ENCODE measurements around the gene MED10. TPM values are rescaled to one million over a fixed set of nuclear protein-coding genes. Genes with fewer than 3 reads are reported as not detected.

Gene MED10
- total RNA-seq, 2 experiments from 2014 or later, result 49.2 to 51.5 TPM

DNA sequence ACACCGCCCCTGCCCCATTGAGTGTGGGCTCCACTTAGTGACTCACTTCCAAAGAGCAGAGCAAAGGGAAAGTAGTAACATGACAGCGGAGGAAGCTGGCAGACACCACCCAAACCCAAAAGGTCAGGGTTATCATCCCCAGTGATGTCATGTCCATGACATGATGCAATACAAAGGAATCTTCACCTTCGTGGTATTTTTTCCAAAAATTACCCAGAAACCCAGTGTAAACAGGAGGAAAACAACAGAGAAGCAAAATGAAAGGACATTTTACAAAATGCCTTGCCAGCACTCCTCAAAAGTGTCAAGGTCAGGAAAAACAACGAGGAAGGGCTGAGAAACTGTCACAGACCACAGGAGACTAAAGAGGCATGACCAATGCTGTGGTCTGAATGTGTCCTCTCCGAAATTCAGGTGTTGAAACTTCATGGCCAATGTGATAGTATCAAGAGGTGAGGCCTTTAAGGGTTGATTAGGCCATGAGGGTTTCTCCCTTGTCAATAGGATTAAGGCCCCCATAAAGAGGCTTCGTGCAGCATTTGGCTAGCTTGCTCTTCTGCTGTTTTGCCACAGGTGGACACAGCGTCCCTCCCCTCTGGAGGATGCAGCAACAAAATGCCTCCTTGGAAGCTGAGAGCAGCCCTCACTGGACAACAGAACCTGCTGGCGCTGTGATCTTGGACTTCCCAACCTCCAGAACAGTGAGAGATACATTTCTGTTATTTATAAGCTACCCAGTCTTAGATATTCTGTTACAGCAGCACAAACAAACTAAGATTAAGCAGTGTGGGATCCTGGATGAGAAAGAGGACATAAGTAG lies 30.5 kb upstream of the MED10 start:
- DNase-seq (no peak), ATAC-seq (no peak)
- Mint-ChIP-seq H3K4me1 (ENCODE audit: low read depth) (no peaks in the 10 kb centered on the region), H3K9me3 (ENCODE audit: insufficient read depth) (no peaks in the 10 kb centered on the region), H3K36me3 (ENCODE audit: low read depth) (no peaks in the 10 kb centered on the region), H3K27ac (no peak overlapping the region), H3K27me3 (ENCODE audit: low read depth) (peaks cover 2% of the 10 kb centered on the region), H3K4me3 (no peak overlapping the region)
- CTCF ChIA-PET, result no interaction called here
- POLR2A ChIA-PET, result no interaction called here

DNA sequence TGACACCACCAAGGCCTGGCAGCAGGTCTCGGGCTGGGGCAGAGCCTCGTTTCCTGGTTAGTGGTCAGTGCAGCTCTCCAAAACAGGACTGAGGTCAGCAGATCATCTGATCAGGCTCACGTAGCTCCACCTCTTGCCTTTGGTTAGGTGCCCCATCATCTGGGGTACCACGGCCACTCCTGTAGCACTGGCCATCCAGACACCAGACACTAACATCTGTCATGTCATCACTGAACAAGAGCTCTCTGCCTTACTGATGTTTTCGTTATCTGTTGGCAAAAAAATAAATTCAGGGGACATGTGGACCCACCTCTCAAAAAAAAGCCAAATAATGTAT lies 29.9 kb upstream of the MED10 start:
- POLR2A ChIA-PET, result no interaction called here
- peaks cover 2% of the 10 kb centered on the region for H3K27me3 Mint-ChIP-seq (ENCODE audit: low read depth)
- no peak overlapping the region for H3K27ac Mint-ChIP-seq
- no peaks in the 10 kb centered on the region for H3K36me3 Mint-ChIP-seq (ENCODE audit: low read depth)
- CTCF ChIA-PET, result no interaction called here
- ATAC-seq, result no peak
- H3K4me1 Mint-ChIP-seq (ENCODE audit: low read depth), result no peaks in the 10 kb centered on the region
- H3K9me3 Mint-ChIP-seq (ENCODE audit: insufficient read depth), result no peaks in the 10 kb centered on the region
- H3K4me3 Mint-ChIP-seq, result no peak overlapping the region
- no peak for DNase-seq

DNA sequence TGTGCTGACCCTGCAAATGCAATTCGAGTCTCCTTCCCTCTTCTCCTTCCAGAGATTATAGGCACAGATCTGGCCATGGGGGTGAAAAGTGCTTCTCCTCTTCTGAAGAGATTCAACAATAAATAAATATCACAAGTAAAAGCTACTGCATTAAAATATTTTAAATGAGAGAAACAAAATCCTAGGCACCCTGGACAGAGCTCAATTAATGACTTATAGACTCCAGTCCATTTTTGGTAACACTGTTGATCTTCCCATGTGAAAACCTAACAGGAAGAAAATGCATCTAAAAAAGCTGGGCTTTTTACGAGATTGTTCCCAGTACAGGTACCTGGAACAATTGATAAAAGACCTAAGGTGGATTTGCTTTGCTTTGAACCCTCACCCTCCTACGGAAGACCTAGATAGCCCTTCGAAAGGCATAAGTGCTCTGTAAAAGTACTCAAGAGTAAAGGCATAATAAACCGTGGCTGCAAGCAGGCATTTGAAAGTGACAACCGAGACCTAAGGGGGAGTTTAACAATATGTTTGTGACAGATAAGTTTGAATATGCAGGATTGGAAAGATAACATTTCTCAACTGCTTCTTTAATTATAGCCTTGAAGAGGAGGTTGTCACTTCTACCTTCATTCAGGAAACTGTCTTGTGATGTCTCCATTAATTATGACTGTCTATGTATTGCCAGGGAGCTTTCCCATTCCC lies 29.4 kb upstream of the MED10 start:
- CTCF ChIA-PET, result interaction anchor here (1.5 kb wide), 1 partner anchor 13 kb away, joined by 3 read pairs; no protein-coding TSS in a partner anchor
- DNase-seq (no peak), ATAC-seq (no peak)
- Mint-ChIP-seq H3K27me3 (ENCODE audit: low read depth) (peaks cover 2% of the 10 kb centered on the region), H3K36me3 (ENCODE audit: low read depth) (no peaks in the 10 kb centered on the region), H3K27ac (no peak overlapping the region), H3K4me3 (no peak overlapping the region), H3K9me3 (ENCODE audit: insufficient read depth) (no peaks in the 10 kb centered on the region), H3K4me1 (ENCODE audit: low read depth) (no peaks in the 10 kb centered on the region)
- POLR2A ChIA-PET, result no interaction called here

DNA sequence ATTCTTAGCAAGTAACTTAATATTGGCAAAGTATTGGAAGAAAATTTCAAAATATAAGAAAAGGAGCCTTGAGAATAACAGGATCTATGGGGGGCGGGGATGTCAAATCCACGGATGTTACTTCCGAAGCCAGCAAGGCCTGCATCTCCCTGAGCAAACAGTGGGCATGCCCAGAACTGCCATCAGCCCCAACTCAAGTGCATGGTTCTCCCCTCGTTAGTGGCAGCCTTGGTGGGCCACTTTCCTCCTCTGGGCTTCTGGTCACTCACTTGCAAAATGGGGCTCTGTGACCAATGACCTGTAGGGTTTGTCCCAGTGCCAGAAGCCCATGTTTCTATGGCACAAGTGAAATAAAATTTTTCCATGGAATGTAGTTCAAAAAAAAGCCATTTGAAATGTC lies 27.2 kb upstream of the MED10 start:
- Mint-ChIP-seq H3K27me3 (ENCODE audit: low read depth) (peaks cover 9% of the 10 kb centered on the region), H3K27ac (no peak overlapping the region), H3K9me3 (ENCODE audit: insufficient read depth) (no peaks in the 10 kb centered on the region), H3K4me1 (ENCODE audit: low read depth) (no peaks in the 10 kb centered on the region), H3K36me3 (ENCODE audit: low read depth) (no peaks in the 10 kb centered on the region), H3K4me3 (no peak overlapping the region)
- ChIA-PET POLR2A (no interaction called here), CTCF (no interaction called here)
- DNase-seq (no peak), ATAC-seq (no peak)

DNA sequence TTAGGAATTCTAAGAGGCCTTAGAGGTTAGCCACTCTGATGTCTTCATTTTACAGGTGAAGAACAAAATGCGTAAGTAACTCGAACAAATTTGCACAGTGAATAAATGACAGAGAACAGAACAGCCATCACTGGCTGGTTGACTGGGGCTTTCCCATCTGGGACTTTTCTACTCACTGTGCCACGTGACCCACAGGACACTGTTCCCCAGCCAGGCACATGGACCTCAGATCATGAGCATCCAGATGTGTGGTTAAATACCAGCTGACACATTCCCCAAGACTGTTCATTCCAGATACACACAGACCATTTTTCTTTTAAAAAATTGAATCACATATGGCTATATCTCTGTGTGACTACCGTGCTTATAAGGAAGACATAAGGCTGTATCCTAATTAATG lies 25.8 kb upstream of the MED10 start:
- no peak for DNase-seq
- ChIA-PET POLR2A (no interaction called here), CTCF (no interaction called here)
- Mint-ChIP-seq H3K27ac (no peak overlapping the region), H3K27me3 (ENCODE audit: low read depth) (peaks cover 11% of the 10 kb centered on the region), H3K36me3 (ENCODE audit: low read depth) (no peaks in the 10 kb centered on the region), H3K4me3 (no peak overlapping the region), H3K9me3 (ENCODE audit: insufficient read depth) (no peaks in the 10 kb centered on the region), H3K4me1 (ENCODE audit: low read depth) (no peaks in the 10 kb centered on the region)
- no peak for ATAC-seq

DNA sequence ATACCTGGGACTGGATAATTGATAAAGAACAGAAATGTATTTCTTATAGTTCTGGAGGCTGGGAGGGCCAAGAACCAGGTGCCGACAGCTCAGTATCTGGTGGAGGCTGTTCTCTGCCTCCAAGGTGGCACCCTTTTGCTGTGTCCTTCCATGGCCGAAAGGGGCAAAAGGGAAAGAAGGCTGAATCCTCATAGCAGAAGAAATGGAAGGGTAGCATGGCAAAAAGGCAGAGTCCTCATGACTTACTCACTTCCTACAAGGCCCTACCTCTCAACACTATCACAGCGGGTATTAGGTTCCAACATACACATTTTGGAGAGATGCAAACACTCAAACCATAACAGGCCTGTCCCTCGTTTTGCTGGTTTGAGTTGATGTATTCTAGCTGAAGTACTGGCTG lies 25.1 kb upstream of the MED10 start:
- H3K36me3 Mint-ChIP-seq (ENCODE audit: low read depth), result no peaks in the 10 kb centered on the region
- DNase-seq, result no peak
- no peak overlapping the region for H3K4me3 Mint-ChIP-seq
- no peaks in the 10 kb centered on the region for H3K9me3 Mint-ChIP-seq (ENCODE audit: insufficient read depth)
- POLR2A ChIA-PET, result no interaction called here
- no peak for ATAC-seq
- H3K27ac Mint-ChIP-seq, result no peak overlapping the region
- H3K27me3 Mint-ChIP-seq (ENCODE audit: low read depth), result peaks cover 11% of the 10 kb centered on the region
- CTCF ChIA-PET, result interaction anchor here (0.8 kb wide), 1 partner anchor 14 kb away, joined by 3 read pairs; no protein-coding TSS in a partner anchor
- no peaks in the 10 kb centered on the region for H3K4me1 Mint-ChIP-seq (ENCODE audit: low read depth)

DNA sequence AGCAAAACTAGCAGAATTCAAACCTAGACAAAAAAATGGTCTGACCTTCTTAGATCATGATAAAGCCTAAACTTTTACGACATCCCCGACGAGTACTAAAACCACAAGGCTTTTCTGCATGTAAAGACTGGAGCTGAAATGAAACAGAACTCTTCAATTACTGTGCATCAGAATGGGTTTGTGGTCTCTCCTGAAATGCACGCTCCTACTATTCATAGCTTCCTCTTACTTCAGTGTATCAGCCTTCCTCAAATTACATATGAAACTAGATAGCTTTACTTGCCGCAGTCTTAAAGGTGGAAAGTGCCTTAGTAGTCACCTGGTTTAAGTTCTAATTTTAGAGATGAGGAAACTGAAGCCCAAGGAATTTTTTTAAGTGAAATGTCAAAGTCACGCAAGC lies 24.6 kb upstream of the MED10 start:
- Mint-ChIP-seq H3K27ac (no peak overlapping the region), H3K9me3 (ENCODE audit: insufficient read depth) (no peaks in the 10 kb centered on the region), H3K4me1 (ENCODE audit: low read depth) (no peaks in the 10 kb centered on the region), H3K36me3 (ENCODE audit: low read depth) (no peaks in the 10 kb centered on the region), H3K27me3 (ENCODE audit: low read depth) (peaks cover 11% of the 10 kb centered on the region), H3K4me3 (no peak overlapping the region)
- no peak for DNase-seq
- ATAC-seq, result no peak
- CTCF ChIA-PET, result interaction anchor here (0.8 kb wide), 1 partner anchor 13 kb away, joined by 3 read pairs; no protein-coding TSS in a partner anchor
- POLR2A ChIA-PET, result no interaction called here

DNA sequence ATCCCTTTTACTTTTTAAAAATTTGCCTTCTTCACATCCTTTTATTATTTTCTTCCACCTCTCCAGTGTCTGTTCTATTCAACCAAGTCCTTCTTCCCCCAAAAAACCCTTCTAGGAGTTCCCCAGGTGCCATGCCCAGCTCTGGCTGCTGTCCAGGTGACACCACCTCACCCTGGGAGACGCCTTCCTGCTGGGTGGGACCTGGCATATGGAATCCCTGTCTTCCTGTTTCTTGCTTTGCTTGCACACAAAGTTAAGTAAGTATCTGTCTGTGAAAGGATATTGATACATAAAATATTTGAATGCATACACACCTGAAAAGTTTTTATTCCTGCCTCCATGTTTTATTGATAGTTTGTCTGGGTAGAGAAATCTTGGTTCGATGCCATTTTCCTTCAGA lies 23.1 kb upstream of the MED10 start:
- no peak for ATAC-seq
- ChIA-PET POLR2A (no interaction called here), CTCF (no interaction called here)
- H3K9me3 Mint-ChIP-seq (ENCODE audit: insufficient read depth), result no peaks in the 10 kb centered on the region
- H3K4me3 Mint-ChIP-seq, result no peak overlapping the region
- no peak for DNase-seq
- H3K36me3 Mint-ChIP-seq (ENCODE audit: low read depth), result no peaks in the 10 kb centered on the region
- peaks cover 11% of the 10 kb centered on the region for H3K27me3 Mint-ChIP-seq (ENCODE audit: low read depth)
- no peaks in the 10 kb centered on the region for H3K4me1 Mint-ChIP-seq (ENCODE audit: low read depth)
- no peak overlapping the region for H3K27ac Mint-ChIP-seq

DNA sequence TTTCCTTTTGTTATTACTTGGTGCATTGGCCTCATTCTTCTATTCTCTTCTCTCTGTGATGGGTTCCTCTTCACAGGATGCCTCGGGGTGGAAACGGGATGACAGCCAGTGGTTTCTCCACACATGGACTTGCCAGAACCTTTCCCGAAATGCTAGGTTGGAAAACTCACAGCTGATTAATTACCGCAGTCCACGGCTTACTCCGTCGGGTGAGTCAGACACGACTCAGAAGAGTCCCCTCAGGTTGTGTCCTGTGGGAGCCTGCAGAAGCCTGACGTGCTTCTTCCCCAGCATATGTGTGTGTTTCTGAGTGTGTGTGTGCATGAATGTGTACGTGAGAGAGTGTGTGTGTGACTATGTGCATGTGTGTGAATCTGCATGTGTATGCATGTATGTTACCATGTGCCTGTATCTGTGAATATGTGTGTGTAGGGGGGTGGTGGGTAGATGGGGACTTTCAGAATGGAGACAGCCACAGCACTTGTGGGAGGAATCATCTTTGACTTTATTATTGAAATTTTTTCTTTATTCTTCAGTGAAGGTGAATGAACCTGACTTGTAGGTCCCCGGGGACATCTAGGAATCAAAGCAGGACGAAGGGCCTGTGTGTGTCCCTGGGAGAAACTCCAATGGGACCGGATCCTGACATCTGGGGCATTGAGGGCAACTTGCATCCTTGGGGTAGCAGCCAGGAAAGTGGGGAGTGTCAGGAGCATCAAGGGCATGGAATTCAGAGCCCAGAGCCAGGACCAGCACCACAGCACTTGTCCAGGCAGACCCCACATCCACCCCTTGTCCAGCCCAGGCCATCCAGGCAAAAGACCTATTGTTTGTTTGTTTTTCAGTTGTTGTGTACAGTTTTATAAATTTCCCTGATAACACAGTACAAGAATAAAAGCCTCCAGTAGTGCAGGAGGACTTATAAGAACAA lies 21.9 kb upstream of the MED10 start:
- ChIA-PET CTCF (no interaction called here), POLR2A (no interaction called here)
- Mint-ChIP-seq H3K4me3 (no peak overlapping the region), H3K4me1 (ENCODE audit: low read depth) (no peaks in the 10 kb centered on the region), H3K9me3 (ENCODE audit: insufficient read depth) (no peaks in the 10 kb centered on the region), H3K27ac (no peak overlapping the region), H3K36me3 (ENCODE audit: low read depth) (no peaks in the 10 kb centered on the region), H3K27me3 (ENCODE audit: low read depth) (peaks cover 9% of the 10 kb centered on the region)
- DNase-seq (no peak), ATAC-seq (no peak)

DNA sequence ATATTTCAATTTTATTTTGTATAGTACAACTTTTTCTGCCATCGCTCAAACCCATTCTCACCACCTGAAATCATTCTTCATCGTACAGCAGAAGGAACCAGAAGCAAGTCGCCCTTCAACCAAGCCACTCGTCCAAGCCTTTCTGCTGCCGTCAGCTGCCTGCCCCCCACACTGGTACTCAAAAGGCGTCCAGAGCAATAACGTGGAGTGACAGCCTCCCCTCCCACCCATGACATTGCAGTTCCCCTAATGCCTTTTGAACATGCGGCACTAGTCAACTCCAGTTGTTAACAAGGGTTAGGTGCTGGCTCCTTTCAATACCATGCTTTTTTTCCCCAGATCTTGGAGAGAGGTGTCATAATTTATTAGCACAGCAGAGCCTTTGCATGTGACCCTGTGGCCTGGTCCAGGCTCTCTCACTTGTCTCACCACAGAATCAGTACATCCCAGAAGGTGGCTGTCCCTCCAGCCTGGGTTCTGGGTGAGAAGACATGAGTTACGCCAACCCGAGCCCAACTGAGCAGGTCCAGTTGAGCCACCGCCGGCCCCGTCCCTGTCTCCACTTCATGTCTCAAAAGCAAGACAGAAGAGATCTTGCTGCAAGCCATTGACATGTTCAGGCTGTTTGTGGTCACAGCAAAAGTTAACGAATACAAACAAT lies 20.4 kb upstream of the MED10 start:
- no peaks in the 10 kb centered on the region for H3K36me3 Mint-ChIP-seq (ENCODE audit: low read depth)
- H3K27ac Mint-ChIP-seq, result no peak overlapping the region
- ATAC-seq (no peak), DNase-seq (no peak)
- peaks cover under 1% of the 10 kb centered on the region for H3K4me1 Mint-ChIP-seq (ENCODE audit: low read depth)
- H3K27me3 Mint-ChIP-seq (ENCODE audit: low read depth), result peaks cover 9% of the 10 kb centered on the region
- H3K4me3 Mint-ChIP-seq, result no peak overlapping the region
- ChIA-PET POLR2A (no interaction called here), CTCF (no interaction called here)
- no peaks in the 10 kb centered on the region for H3K9me3 Mint-ChIP-seq (ENCODE audit: insufficient read depth)

DNA sequence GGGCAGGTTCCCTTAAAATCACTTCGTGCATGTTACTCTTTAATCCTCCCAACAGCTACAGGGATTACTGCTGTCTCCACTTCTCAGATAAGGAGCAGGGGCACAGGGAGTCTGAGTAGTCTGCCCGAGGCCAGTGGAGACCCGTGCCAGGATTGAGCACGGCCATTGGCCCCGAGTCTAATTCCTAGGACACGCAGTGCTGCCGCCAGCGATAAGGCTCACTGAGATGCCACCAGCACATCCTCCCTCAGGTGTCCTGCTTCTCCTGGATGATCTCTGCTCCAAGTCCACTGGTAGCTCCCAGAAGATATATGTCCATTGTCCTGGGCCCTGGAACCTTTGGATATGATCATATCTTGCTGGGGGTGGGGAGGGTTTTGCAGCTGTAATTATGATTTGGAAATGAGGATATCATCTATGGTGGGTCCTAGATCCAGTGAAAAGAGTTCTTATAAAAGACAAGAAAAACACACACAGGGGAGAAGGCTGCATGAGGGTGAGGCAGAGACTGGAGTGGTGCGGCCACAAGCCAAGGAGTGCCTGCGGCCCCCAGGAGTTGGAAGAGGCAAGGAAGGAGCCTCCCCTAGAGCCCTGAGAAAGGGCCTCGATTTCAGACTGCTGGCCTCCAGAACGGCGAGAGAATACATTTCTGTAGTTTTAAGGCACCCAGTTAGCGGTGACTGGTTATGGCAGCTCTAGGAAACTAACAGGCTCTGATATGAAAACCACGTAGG lies 19.4 kb upstream of the MED10 start:
- Mint-ChIP-seq H3K9me3 (ENCODE audit: insufficient read depth) (no peaks in the 10 kb centered on the region), H3K27me3 (ENCODE audit: low read depth) (peaks cover 13% of the 10 kb centered on the region), H3K4me1 (ENCODE audit: low read depth) (peaks cover 2% of the 10 kb centered on the region), H3K36me3 (ENCODE audit: low read depth) (no peaks in the 10 kb centered on the region), H3K27ac (no peak overlapping the region), H3K4me3 (no peak overlapping the region)
- ChIA-PET POLR2A (no interaction called here), CTCF (no interaction called here)
- ATAC-seq, result no peak
- no peak for DNase-seq

All from activated CD8-positive, alpha-beta T cell treated with anti-CD3 and anti-CD28 coated beads, Interleukin-2, amount 10 ng/mL, durations not matched to agents 7 days and 5 days (primary cell).